Endothelial cell of umbilical vein (primary cell): ENCODE data around the gene KDM7A.

Experiments
- EZH2 ChIP-seq: IDR thresholded peaks from 2 replicates; pipeline ENCODE4 v1.6.1; 2012; ENCODE audit warnings: borderline replicate concordance, low read depth, mild to moderate bottlenecking, moderate library complexity, low read length, inconsistent platforms; ENCODE audit not compliant: severe bottlenecking
- FOS ChIP-seq: IDR thresholded peaks from 2 replicates; pipeline ENCODE4 v1.6.1; 2011; ENCODE audit warnings: mild to moderate bottlenecking, low read length, moderate library complexity, borderline replicate concordance; ENCODE audit not compliant: insufficient read depth
- JUN ChIP-seq: IDR thresholded peaks from 2 replicates; pipeline ENCODE4 v1.6.1; 2011; ENCODE audit warnings: borderline replicate concordance, low read depth; ENCODE audit not compliant: insufficient read length, insufficient read depth
- MYC ChIP-seq: IDR thresholded peaks from one replicate; pipeline ENCODE4 v1.6.1; 2011; ENCODE audit warnings: mild to moderate bottlenecking, low read depth, low read length
- POLR2A ChIP-seq: IDR thresholded peaks from 2 replicates; pipeline ENCODE4 v1.6.1; 2012; ENCODE audit warnings: low read depth, mild to moderate bottlenecking, control low read depth, low read length
- POLR2AphosphoS5 ChIP-seq: IDR thresholded peaks from 2 replicates; pipeline ENCODE4 v1.6.1; 2012; ENCODE audit warnings: low read depth, mild to moderate bottlenecking, control low read depth, low read length, moderate library complexity; ENCODE audit not compliant: insufficient read depth
- TF ChIP-seq, protein P1 (sequence below), 2 donors: IDR thresholded peaks; 1 replicate in 1 of 2; 2 replicates in 1 of 2; pipeline ENCODE4 v1.5.1; 2011; ENCODE audit warnings: low read length in 2 of 2, mild to moderate bottlenecking in 2 of 2, moderate library complexity in 2 of 2, control low read depth in 1 of 2, inconsistent platforms in 1 of 2, low read depth in 1 of 2; ENCODE audit not compliant: insufficient read depth in 1 of 2; ENCODE audit errors: extremely low read depth in 1 of 2
- TF ChIP-seq, protein P2 (sequence below): IDR thresholded peaks from 2 replicates; pipeline ENCODE4 v1.6.1; 2011; ENCODE audit not compliant: insufficient read depth, insufficient read length

DNA sequence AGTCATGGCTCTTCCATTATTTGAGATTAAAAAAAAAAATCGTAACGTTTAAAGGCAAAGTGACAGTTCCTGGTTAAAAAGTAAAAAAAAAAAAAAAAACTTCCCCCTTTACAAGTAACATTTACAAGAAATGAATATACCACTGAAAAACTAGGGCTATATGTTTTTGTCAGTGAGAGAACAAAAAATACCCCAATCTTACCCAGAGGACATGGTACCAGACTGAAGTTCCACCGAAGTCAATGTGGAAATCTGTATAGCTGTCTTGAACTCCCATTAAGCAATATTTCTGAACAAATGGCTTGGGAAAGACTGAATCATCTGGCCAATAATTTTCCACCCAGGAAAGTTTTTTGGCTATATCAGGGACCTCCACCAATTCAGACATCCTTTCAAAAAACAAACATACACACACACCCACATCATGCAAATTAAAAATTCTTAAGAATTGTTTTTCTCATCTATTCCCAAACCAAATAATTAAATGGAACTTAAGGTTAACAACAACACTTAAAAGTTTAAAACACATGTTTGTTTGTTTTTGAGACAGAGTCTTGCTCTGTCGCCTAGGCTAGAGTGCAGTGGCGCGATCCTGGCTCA lies 50.2 kb downstream of the KDM7A start:
- TF ChIP-seq MYC (no peak), POLR2A (no peak), EZH2 (no peak), POLR2AphosphoS5 (no peak), FOS (no peak), JUN (no peak)
- TF ChIP-seq, protein P1, sequence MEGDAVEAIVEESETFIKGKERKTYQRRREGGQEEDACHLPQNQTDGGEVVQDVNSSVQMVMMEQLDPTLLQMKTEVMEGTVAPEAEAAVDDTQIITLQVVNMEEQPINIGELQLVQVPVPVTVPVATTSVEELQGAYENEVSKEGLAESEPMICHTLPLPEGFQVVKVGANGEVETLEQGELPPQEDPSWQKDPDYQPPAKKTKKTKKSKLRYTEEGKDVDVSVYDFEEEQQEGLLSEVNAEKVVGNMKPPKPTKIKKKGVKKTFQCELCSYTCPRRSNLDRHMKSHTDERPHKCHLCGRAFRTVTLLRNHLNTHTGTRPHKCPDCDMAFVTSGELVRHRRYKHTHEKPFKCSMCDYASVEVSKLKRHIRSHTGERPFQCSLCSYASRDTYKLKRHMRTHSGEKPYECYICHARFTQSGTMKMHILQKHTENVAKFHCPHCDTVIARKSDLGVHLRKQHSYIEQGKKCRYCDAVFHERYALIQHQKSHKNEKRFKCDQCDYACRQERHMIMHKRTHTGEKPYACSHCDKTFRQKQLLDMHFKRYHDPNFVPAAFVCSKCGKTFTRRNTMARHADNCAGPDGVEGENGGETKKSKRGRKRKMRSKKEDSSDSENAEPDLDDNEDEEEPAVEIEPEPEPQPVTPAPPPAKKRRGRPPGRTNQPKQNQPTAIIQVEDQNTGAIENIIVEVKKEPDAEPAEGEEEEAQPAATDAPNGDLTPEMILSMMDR (IDR thresholded peaks at IDR 0.05; ENCODE audit: extremely low read depth in 1 of 2, insufficient read depth in 1 of 2, low read depth in 1 of 2, low read length in 2 of 2) = no peak
- TF ChIP-seq, protein P2, sequence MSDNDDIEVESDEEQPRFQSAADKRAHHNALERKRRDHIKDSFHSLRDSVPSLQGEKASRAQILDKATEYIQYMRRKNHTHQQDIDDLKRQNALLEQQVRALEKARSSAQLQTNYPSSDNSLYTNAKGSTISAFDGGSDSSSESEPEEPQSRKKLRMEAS = no peak
